Measurements from ENCODE around the gene RTP5.

RTP5 gene

DNA sequence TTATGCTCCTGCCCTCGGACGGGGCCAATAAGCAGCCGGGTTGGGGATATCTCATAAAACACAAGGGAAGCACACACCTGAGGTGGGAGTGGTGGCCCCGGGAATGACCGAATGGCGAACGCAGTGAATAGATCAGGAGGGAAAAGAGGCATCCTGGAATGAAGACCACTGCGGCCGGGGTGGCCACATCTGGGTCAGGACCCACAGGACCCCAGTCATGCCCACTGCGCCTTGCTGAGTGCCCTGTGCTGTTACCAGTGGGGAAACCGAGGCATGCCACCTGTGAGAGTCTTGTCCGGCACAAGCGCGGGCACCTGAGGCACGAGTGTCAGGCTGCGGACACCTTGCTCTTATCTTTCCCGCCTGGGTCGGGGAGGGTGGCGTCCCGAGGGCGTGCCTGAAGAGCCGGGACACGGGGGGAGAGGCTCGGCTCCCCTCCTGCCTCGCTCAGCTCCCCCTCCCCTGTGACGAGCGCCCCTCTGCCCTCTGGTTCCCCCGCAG is 12.4 kb upstream of the RTP5 start:
- in situ Hi-C loops (cut with MboI; ENCODE audit: low sequenced_read_pairs) = no loop called here

GRCh38 chr2:241857572-241858121 is 11.9 kb upstream of the RTP5 start:
- in situ Hi-C loops (cut with MboI; ENCODE audit: low sequenced_read_pairs) = no loop called here

GRCh38 chr2:241858206-241859016 is 11.1 kb upstream of the RTP5 start, which contains the start of gene PDCD1:
TSS of gene PDCD1 (minus strand) at chr2:241858894. CDS start at chr2:241858838, 56 bp downstream.
- in situ Hi-C loops (cut with MboI; ENCODE audit: low sequenced_read_pairs) = no loop called here

DNA sequence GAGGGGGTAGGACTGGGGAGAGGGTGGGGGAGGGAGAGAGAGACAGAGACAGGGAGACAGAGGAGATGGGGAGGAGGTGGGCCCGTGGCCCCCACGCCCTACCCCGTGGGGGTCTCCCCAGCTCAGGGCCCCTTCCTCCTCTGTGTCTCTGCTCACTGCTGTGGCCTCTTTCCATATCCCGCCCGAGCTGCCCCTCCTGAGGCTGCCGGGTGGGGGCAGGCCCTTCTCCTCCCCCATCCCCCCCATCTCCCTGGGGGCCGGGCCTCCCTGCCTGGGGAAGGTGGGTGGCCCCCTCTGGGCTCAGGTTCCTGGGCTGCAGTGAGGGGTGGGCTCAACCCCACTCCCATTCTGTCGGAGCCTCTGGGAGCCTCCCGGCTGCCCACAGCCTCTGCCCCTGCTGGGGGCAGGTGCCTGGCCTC is 10.5 kb upstream of the RTP5 start:
- in situ Hi-C loops (cut with MboI; ENCODE audit: low sequenced_read_pairs) = no loop called here

DNA sequence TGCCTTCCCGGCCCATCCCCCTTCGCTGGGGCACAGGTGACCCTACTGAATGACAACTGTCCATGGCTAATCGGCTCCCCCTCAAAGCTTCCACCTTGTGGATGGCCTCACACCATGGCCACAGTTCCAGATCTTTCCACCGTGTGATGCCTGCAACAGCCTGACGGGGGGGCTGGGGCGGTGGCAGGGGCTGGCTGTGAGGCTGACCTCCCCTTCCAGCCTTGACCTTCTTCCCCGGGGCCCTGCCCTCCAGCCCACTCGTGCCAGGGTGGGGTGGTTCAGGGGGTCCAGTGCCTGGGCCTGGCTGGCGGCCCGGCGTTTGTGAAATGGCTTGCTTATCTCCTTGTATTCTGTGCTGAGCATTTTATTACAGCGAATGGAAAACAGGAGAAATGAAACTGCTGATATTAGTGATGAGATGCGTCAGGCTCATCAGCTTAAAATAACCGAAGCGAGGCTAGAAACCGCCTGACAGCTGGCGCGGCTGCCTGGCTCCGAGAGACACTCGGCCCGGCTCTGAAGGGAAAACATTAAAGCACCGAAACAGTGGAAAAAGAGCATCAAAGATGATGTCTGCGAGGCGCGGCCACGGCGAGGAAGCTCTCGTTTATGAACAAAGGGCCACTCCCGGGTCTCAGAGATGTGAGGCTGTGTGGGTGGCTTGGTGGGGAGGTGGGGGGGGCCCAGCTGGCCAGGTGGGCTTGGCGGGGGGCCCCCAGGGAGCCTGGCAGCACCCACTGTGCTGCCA is 9.9 kb upstream of the RTP5 start:
- in situ Hi-C loops (cut with MboI; ENCODE audit: low sequenced_read_pairs) = no loop called here

DNA sequence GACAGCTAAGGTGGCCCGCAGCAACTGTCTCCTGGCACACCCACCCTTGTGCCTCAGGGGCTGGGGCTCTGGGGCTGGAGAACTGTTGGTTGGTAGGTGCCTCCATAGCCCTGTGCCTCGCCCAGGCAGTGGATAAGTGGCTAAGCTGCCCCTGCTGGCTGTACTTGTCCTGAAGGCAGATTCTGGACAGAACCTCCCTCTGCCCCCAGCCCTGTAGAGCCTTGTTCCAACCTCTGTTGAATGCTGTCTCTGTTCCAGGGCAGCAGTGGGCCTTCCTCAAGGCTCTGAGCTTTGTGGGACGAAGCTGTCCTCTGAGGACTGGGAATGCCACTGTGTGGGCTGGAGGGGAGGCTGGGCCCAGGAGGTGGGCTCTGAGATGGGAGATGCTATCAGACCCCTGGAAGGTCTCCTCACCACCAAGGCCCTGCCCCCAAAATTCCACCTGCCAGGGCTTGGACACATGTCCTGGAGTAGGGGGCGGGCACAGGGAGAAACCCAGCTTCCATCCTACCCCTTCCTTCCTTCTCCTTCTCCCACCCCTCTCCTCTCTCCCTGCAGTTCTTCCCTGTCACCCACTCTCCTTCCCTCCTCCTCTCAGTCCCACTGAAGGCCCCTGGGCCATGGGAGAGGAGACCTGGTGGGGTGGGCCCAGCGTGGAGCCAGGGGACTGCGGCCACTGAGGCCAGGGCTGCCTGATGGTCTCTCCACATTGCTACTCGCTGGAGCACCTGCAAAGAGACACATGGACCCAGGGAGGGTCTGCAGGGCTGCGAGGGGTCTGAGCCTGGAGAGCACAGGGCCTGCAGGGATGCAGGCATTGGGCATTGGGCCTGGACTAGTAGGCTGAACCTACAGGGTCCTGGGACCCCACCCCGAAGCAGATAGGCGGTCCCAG is 9.1 kb upstream of the RTP5 start:
- in situ Hi-C loops (cut with MboI; ENCODE audit: low sequenced_read_pairs) = no loop called here

DNA sequence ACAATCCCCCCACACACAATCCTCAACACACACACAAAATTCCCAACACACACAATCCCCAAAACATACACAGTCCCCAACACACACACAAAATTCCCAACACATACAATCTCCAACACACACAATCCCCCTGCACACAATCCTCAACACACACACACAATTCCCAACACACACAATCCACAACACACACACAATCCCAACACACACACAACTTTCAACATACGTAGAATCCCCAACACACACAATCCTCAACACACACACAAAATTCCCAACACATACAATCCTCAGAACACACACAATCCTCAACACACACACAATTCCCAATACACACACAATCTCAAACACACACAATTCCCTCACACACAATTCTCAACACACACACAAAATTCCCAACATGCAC is 8.3 kb upstream of the RTP5 start:
- in situ Hi-C loops (cut with MboI; ENCODE audit: low sequenced_read_pairs) = no loop called here

DNA sequence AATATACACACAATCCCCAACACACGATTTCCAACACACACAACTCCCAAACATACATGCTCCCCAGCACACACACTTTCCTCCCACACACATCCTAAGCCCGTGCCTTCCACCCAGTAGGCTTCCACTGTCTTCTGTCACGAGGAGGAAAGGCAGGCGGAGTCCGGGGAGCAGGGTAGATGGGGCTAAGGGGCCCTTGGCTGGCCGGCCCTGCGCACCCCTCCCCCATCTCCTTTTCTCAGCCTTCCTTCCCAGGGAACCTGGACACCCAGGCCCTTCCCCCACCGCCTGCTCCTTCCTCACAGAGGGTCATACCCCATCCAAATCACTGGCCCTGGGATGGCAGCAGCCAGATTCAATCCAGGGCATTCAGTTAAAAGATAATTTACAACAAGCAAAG is 7.4 kb upstream of the RTP5 start:
- in situ Hi-C loops (cut with MboI; ENCODE audit: low sequenced_read_pairs) = no loop called here

DNA sequence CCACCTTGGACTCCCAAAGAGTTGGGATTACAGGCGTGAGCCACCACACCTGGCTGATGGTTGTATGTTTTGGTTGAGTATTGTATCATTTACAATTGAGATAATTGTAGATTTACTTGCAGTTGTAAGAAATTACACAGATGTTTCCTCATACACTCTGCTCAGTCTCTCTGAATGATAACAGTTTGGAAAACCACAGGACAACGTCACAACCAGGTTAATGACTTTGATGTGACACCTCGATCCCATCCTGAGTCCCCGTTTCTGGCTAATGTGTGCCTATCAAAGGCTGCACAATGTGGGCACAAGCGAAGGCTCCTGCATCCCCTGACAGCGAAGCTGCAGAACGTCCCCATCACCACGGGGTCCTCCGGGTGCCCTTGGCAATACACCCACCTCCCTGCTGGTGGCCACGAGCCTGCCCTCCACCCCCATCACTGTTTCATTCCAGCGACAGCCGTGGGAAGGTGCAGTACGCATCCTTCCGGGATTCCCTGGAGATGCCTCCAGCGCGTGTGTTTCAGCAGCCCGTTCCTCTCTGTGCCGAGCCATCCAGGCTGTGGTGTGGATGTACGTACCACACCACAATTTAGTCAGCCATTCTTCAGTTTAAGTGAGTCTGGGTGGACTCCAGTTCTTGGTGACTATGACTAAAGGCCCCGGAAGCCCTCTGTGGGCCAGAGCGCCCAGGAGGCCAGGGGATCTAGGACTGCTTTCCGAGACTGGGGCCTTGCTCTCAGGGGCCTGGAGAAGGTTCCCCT is 6.6 kb upstream of the RTP5 start:
- in situ Hi-C loops (cut with MboI; ENCODE audit: low sequenced_read_pairs) = no loop called here

DNA sequence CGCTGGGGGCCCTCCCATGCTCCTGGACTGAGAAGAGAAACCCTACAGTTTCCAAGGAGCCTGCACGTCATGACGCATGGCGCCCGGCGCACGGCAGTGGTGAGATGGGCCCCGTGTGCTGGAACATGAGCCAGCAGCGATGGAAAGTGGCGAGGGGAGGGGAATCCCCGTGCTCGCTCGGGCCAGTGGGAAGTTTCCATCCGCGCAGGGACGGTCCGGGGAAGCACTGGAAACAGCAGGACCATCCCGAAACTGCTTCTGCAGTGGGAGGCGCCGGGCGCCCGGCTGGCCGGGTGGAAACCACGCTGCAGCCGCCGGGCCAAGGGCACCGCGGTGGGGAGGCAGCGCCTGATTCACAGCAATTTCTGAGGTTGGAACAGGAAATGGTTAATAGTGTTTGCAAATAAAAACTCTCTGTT is 6.0 kb upstream of the RTP5 start:
- in situ Hi-C loops (cut with MboI; ENCODE audit: low sequenced_read_pairs) = no loop called here

DNA sequence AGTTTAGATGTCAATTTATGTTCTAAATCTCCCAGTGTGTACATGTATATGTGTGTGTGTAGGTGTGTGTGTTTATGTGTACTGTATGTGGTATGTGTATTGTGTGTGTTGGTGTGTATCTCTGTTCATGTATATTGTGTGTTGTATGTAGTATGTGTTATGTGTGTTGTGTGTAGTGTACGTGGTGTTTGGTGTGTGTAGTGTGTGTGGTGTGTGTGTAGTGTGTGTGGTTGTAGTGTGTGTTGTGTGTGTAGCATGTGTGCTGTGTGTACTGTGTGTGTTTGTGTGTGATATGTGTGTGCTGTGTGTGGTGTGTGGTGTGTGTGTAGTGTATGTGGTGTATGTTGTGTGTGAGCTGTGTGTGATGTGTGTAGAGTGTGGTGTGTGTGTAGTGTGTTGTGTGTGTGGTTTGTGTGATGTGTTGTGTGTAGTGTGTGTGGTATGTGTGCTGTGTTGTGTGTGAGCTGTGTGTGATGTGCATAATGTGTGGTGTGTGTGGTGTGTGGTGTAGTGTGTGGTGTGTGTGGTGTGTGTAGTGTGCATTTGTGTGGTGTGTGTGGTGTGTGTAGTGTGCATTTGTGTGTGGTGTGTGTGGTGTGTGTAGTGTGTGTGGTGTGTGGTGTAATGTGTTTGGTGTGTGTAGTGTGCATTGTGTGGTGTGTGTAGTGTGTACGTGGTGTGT is 5.2 kb upstream of the RTP5 start:
- in situ Hi-C loops (cut with MboI; ENCODE audit: low sequenced_read_pairs) = no loop called here

- in situ Hi-C loops (cut with MboI; ENCODE audit: low sequenced_read_pairs) = no loop called here
Observed at GRCh38 chr2:241864850-241865213, 4.7 kb upstream of the RTP5 start.

- in situ Hi-C loops (cut with MboI; ENCODE audit: low sequenced_read_pairs) = no loop called here
Observed at GRCh38 chr2:241865416-241865956, 4.0 kb upstream of the RTP5 start.

DNA sequence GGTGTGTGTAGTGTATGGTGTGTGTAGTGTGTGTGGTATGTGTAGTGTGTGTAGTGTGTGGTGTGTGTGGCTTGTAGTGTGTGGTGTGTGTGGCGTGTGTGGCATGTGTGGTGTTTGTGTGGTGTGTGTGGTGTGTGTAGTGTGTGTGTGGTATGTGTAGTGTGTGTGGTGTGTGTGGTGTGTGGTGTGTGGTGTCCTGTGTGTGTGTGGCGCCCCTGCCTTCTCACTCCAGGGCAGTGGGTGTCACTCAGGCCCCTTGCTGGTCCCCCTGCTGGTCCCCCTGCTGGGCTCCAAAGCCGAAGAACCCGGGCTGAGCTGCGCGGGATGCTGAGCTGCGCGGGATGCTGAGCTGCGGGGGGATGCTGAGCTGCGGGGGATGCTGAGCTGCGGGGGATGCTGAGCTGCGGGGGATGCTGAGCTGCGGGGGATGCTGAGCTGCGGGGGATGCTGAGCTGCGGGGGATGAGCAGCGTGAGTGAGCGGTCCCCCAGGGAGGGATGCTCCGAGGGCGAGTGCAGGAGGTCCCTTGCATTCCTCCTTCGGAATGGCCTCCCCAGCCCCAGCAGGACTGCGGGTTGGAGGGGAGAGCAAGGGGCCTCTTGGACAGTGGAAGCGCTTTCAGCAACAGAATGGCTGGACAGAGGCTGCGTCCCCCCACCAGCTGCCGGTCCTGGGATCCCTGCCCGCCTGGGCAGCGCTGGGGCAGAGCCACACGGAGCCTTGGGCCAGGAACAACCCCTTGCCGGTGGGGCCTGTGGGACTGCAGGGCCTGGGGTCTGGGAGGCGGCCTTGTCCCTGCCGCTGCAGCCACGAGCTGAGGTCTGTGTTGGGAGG is 3.4 kb upstream of the RTP5 start:
- in situ Hi-C loops (cut with MboI; ENCODE audit: low sequenced_read_pairs) = no loop called here

DNA sequence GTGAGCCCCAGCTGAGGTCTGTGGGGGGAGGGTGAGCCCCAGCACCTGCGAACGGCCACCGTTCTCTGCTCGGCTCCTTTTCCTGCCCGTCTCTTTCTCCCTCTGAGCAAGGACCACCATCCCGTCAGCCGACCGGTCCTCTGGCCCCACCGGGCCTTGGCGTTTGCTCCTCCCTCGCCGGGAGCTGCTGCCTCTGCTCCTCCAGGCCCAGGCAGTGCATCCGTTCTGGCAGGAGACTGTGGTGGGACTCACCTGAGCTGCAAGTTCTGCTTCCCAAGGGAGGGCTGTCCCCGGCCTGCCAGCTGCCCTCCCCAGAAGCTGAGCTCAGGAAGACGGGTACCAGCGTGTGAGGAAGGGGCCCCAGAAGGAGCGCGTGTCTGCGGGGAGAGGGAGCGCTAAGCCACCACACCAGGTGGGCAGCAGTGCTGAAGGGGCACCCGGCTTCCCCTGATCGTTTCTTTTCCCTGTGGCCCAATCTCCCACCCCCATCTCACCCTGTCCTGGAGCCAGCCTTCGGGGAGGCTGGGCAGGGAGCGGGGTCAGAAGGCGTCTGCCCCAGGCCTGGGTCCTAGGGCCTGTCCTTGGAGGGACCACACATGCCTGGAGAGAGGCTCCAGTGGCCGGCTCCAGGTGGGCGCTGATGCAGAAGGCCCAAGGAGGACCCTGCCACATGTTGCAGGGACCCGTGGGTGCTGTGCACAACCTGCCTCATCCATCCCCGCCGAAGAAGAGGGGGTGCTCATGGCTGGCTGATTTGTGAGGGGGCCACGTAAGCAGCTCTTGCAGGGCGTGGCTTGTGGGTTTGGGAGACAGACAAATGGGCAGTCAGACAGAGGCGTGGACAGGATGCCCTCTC is 2.5 kb upstream of the RTP5 start:
- in situ Hi-C loops (cut with MboI; ENCODE audit: low sequenced_read_pairs) = no loop called here

DNA sequence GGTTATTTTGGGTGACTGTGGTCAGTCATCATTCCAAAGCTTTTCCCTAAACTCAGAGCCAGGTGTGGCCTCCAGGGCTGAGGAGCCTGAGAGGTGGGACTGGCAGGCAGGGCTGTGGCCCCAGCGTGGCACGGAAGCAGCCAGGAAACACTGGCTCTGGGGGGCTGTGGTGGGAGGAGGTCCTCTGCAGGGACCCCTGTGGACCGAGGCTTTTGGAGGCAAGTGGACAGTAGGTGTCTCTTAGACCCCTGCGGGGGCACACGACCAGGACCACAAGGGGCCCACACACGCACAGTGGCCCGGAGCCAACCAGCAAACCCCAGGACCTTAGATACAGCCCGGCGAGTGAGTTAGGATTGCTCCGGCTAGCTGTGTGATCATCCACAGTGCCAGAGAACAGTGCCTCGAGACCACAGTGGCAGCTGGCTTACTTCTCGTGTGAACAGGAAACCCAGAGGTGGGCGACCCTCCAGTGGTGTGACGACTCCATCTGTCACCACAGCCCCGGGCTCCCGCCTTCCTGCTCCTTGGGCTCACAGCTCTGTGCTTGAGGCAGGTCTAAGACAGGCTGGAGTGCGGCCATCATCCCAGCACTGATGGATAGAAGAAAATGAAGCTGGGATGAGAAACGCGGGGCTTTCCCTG is 1.6 kb upstream of the RTP5 start:
- in situ Hi-C loops (cut with MboI; ENCODE audit: low sequenced_read_pairs) = no loop called here

- in situ Hi-C loops (cut with MboI; ENCODE audit: low sequenced_read_pairs) = no loop called here
Observed at GRCh38 chr2:241868661-241869081, 858 bp upstream of the RTP5 start.
